K562 (cell line): Measurements from ENCODE around the gene RPL28. TPM values are rescaled to one million over a fixed set of nuclear protein-coding genes. Genes with fewer than 3 reads are reported as not detected.

Source experiments
- ARHGAP35 ChIP-seq: fragments of 450-650 bp; IDR thresholded peaks from 2 replicates; pipeline ENCODE4 v1.6.1; 2018; ENCODE audit not compliant: partially characterized antibody
- CHD4 ChIP-seq: fragments of 200-600 bp; sonication (generic); IDR thresholded peaks from 3 replicates; pipeline ENCODE4 v1.6.1; 2012; ENCODE audit warnings: low read depth, mild to moderate bottlenecking, mixed read lengths, low read length, inconsistent platforms; ENCODE audit not compliant: insufficient read depth, insufficient replicate concordance, poor library complexity, severe bottlenecking
- SMAD2 ChIP-seq: fragments of 150-350 bp; IDR thresholded peaks from 2 replicates; pipeline ENCODE4 v1.6.1; 2014; ENCODE audit warnings: low read depth, mild to moderate bottlenecking, low read length
- SNIP1 ChIP-seq: fragments of 450-650 bp; IDR thresholded peaks from 2 replicates; pipeline ENCODE4 v1.7.1; 2017; ENCODE audit warnings: low read depth, mild to moderate bottlenecking
- TAF7 ChIP-seq: fragments of 450-650 bp; IDR thresholded peaks from 2 replicates; pipeline ENCODE4 v1.6.1; 2016; ENCODE audit warnings: missing genetic modification characterization, missing compliant biosample characterization
- ZKSCAN3 ChIP-seq: fragments of 250-450 bp; sonication (Bioruptor Pico); IDR thresholded peaks from 2 replicates; pipeline ENCODE4 v1.4.0; 2020
- ZNF695 ChIP-seq: fragments of 450-650 bp; formaldehyde crosslinking; IDR thresholded peaks from 2 replicates; pipeline ENCODE4 v1.4.0; 2020; ENCODE audit warnings: mild to moderate bottlenecking, moderate library complexity
- polyA plus RNA-seq, 8 experiments: library from polyadenylated mRNA; depleted of rRNA in 4 of 8; stranded (reverse) in 5 of 8; unstranded in 3 of 8; fragments of >200 nt; fragmentation: Nextera tagmentation in 2 of 8; fragmentation: Illumina TruSeq in 1 of 8; extraction: Ambion mirVana in 2 of 8; extraction: Trizol in 1 of 8; gene quantifications; 2 replicates each; pipeline versions ENCODE4 v1.2.1 to v1.2.3, GENCODE V29; 2011 to 2014; ENCODE audit warnings: inconsistent platforms in 1 of 8, missing spikeins in 1 of 8
- total RNA-seq, 7 experiments: library from RNA; depleted of rRNA in 6 of 7; stranded (reverse); fragments of >200 nt in 6 of 7; fragmentation: Illumina TruSeq in 2 of 7; extraction: Trizol in 2 of 7; gene quantifications; 2 replicates each; pipeline versions ENCODE4 v1.2.1 to v1.2.3, GENCODE V29; 2011 to 2021; ENCODE audit warnings: low replicate concordance in 1 of 7
- TF ChIP-seq, protein P1 (sequence below): fragments of 450-650 bp; IDR thresholded peaks from one replicate; pipeline ENCODE4 v1.6.1; 2018; ENCODE audit warnings: mild to moderate bottlenecking, moderate library complexity; ENCODE audit not compliant: partially characterized antibody
- TF ChIP-seq, protein P2 (sequence below), 2 experiments: IDR thresholded peaks in 1 of 2; conservative IDR thresholded peaks in 1 of 2; 2 replicates each; pipeline ENCODE4 v1.6.1; 2016; ENCODE audit warnings: low read depth in 2 of 2, mild to moderate bottlenecking in 1 of 2, missing compliant biosample characterization in 1 of 2, missing genetic modification characterization in 1 of 2, moderate library complexity in 1 of 2
- TF ChIP-seq, protein P3 (sequence below): fragments of 450-650 bp; formaldehyde crosslinking; IDR thresholded peaks from 2 replicates; pipeline ENCODE4 v1.4.0; 2020; ENCODE audit warnings: mild to moderate bottlenecking, moderate library complexity
- TF ChIP-seq, protein P4 (sequence below): fragments of 250-450 bp; sonication (Bioruptor Pico); IDR thresholded peaks from 2 replicates; pipeline ENCODE4 v1.4.0; 2020
- TF ChIP-seq, protein P5 (sequence below): sonication (generic); formaldehyde crosslinking; IDR thresholded peaks from 2 replicates; pipeline ENCODE4 v1.8.0; 2022; ENCODE audit warnings: mild to moderate bottlenecking, missing genetic modification reagents

The RPL28 gene
- total and polyA plus RNA-seq, 9 of the 15 experiments (the other 6 are each of a cell fraction or from before 2014, with no cell fraction given), result 124 to 3,106 (median 622) TPM

DNA sequence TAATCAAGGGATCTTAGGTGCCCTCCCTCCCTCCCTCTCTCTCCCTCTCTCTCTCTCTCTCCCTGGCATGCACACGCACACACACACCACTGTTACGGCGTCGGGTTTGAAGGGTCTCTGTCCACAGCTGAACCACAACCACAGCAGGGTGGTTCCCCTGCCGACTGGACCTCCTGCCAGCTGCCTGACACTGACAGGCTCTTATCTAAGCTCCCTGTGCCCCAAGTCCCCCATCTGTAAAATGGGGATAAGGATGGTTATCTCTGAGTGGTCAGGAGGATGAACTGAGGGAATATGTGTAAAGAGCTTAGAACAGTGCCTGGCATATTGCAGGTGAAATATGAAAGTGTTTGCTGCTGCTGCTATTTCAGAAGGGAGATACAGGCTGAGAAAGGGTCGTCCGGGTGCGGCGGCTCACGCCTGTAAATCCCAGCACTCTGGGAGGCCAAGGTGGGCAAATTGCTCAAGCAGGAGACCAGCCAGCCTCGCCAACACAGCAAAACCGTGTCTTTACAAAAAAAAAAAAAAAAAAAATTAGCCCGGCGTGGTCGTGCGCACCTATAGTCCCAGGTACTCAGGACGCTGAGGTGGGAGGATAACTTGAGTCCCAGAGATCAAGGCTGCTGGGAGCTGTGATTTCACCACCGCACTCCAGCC lies 58.2 kb downstream of the RPL28 start (continued):
- TF ChIP-seq, protein P1, sequence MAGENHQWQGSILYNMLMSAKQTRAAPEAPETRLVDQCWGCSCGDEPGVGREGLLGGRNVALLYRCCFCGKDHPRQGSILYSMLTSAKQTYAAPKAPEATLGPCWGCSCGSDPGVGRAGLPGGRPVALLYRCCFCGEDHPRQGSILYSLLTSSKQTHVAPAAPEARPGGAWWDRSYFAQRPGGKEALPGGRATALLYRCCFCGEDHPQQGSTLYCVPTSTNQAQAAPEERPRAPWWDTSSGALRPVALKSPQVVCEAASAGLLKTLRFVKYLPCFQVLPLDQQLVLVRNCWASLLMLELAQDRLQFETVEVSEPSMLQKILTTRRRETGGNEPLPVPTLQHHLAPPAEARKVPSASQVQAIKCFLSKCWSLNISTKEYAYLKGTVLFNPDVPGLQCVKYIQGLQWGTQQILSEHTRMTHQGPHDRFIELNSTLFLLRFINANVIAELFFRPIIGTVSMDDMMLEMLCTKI, result no peak
- TF ChIP-seq SNIP1 (no peak), TAF7 (no peak), ARHGAP35 (no peak), CHD4 (no peak), ZKSCAN3 (CRISPR knock-in tag) (no peak), SMAD2 (no peak), ZNF695 (CRISPR knock-in tag) (no peak)
- TF ChIP-seq, protein P2, sequence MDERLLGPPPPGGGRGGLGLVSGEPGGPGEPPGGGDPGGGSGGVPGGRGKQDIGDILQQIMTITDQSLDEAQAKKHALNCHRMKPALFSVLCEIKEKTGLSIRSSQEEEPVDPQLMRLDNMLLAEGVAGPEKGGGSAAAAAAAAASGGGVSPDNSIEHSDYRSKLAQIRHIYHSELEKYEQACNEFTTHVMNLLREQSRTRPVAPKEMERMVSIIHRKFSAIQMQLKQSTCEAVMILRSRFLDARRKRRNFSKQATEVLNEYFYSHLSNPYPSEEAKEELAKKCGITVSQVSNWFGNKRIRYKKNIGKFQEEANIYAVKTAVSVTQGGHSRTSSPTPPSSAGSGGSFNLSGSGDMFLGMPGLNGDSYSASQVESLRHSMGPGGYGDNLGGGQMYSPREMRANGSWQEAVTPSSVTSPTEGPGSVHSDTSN (CRISPR knock-in tag; IDR thresholded peaks at IDR 0.05; ENCODE audit: low read depth), result no peak
- TF ChIP-seq, protein P2 (tag; conservative IDR thresholded peaks at IDR 0.05; ENCODE audit: low read depth), result no peak
- TF ChIP-seq, protein P3, sequence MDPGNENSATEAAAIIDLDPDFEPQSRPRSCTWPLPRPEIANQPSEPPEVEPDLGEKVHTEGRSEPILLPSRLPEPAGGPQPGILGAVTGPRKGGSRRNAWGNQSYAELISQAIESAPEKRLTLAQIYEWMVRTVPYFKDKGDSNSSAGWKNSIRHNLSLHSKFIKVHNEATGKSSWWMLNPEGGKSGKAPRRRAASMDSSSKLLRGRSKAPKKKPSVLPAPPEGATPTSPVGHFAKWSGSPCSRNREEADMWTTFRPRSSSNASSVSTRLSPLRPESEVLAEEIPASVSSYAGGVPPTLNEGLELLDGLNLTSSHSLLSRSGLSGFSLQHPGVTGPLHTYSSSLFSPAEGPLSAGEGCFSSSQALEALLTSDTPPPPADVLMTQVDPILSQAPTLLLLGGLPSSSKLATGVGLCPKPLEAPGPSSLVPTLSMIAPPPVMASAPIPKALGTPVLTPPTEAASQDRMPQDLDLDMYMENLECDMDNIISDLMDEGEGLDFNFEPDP, result no peak
- TF ChIP-seq, protein P4, sequence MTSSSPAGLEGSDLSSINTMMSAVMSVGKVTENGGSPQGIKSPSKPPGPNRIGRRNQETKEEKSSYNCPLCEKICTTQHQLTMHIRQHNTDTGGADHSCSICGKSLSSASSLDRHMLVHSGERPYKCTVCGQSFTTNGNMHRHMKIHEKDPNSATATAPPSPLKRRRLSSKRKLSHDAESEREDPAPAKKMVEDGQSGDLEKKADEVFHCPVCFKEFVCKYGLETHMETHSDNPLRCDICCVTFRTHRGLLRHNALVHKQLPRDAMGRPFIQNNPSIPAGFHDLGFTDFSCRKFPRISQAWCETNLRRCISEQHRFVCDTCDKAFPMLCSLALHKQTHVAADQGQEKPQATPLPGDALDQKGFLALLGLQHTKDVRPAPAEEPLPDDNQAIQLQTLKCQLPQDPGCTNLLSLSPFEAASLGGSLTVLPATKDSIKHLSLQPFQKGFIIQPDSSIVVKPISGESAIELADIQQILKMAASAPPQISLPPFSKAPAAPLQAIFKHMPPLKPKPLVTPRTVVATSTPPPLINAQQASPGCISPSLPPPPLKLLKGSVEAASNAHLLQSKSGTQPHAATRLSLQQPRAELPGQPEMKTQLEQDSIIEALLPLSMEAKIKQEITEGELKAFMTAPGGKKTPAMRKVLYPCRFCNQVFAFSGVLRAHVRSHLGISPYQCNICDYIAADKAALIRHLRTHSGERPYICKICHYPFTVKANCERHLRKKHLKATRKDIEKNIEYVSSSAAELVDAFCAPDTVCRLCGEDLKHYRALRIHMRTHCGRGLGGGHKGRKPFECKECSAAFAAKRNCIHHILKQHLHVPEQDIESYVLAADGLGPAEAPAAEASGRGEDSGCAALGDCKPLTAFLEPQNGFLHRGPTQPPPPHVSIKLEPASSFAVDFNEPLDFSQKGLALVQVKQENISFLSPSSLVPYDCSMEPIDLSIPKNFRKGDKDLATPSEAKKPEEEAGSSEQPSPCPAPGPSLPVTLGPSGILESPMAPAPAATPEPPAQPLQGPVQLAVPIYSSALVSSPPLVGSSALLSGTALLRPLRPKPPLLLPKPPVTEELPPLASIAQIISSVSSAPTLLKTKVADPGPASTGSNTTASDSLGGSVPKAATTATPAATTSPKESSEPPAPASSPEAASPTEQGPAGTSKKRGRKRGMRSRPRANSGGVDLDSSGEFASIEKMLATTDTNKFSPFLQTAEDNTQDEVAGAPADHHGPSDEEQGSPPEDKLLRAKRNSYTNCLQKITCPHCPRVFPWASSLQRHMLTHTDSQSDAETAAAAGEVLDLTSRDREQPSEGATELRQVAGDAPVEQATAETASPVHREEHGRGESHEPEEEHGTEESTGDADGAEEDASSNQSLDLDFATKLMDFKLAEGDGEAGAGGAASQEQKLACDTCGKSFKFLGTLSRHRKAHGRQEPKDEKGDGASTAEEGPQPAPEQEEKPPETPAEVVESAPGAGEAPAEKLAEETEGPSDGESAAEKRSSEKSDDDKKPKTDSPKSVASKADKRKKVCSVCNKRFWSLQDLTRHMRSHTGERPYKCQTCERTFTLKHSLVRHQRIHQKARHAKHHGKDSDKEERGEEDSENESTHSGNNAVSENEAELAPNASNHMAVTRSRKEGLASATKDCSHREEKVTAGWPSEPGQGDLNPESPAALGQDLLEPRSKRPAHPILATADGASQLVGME, result no peak
- TF ChIP-seq, protein P5, sequence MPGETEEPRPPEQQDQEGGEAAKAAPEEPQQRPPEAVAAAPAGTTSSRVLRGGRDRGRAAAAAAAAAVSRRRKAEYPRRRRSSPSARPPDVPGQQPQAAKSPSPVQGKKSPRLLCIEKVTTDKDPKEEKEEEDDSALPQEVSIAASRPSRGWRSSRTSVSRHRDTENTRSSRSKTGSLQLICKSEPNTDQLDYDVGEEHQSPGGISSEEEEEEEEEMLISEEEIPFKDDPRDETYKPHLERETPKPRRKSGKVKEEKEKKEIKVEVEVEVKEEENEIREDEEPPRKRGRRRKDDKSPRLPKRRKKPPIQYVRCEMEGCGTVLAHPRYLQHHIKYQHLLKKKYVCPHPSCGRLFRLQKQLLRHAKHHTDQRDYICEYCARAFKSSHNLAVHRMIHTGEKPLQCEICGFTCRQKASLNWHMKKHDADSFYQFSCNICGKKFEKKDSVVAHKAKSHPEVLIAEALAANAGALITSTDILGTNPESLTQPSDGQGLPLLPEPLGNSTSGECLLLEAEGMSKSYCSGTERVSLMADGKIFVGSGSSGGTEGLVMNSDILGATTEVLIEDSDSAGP (CRISPR knock-in tag), result no peak
